Coronary artery (tissue), 2 donors: ENCODE data around the gene CFD.

Experiments
- DNase-seq: peaks from one replicate; pipeline ENCODE4 v3.0.0-alpha.2; 2017; ENCODE audit warnings: low spot score
- H3K27ac ChIP-seq, 2 donors: fragments of 200-600 bp; sonication (generic); one replicate each; pipeline ENCODE4 v1.5.1; 2016 to 2019
- H3K4me3 ChIP-seq: fragments of 200-600 bp; sonication (generic); 2 replicates; pipeline ENCODE4 v1.5.1; 2016; ENCODE audit warnings: mild to moderate bottlenecking, moderate library complexity
- TF ChIP-seq, protein P1 (sequence below): fragments of 200-600 bp; sonication (generic); IDR thresholded peaks from one replicate; pipeline ENCODE4 v1.5.1; 2019; ENCODE audit warnings: antibody characterized with exemption

CFD gene

DNA sequence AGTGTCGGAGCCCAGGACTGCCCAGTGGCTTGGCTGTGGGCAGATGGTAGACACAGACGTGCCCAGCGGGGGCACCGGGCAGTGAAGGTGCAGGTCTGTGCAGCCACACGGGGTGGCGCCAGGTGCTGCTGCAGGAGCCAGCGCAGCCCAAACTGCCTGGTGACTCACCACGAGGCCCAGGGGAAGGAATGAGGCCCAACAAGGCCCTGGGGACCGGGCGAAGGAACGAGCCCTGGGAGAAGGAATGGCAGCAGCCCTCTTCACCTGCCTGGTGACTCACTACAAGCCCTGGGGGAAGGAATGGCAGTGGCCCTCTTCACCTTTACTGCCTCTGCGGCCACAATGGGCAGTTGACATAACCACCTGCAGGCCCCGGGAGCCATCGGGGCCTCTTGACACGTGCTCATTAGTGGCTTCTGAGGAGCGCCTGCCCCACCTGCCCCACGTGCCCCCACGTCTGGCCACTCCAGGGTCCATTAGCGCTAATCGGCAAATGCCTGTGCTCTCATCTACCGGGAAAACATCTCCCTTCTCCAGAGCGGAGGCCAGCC lies 24.3 kb downstream of the CFD start:
- Histone ChIP-seq H3K27ac (no peak overlapping the region), H3K4me3 (no peak overlapping the region)
- TF ChIP-seq, protein P1, sequence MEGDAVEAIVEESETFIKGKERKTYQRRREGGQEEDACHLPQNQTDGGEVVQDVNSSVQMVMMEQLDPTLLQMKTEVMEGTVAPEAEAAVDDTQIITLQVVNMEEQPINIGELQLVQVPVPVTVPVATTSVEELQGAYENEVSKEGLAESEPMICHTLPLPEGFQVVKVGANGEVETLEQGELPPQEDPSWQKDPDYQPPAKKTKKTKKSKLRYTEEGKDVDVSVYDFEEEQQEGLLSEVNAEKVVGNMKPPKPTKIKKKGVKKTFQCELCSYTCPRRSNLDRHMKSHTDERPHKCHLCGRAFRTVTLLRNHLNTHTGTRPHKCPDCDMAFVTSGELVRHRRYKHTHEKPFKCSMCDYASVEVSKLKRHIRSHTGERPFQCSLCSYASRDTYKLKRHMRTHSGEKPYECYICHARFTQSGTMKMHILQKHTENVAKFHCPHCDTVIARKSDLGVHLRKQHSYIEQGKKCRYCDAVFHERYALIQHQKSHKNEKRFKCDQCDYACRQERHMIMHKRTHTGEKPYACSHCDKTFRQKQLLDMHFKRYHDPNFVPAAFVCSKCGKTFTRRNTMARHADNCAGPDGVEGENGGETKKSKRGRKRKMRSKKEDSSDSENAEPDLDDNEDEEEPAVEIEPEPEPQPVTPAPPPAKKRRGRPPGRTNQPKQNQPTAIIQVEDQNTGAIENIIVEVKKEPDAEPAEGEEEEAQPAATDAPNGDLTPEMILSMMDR = no peak
- DNase-seq = no peak

DNA sequence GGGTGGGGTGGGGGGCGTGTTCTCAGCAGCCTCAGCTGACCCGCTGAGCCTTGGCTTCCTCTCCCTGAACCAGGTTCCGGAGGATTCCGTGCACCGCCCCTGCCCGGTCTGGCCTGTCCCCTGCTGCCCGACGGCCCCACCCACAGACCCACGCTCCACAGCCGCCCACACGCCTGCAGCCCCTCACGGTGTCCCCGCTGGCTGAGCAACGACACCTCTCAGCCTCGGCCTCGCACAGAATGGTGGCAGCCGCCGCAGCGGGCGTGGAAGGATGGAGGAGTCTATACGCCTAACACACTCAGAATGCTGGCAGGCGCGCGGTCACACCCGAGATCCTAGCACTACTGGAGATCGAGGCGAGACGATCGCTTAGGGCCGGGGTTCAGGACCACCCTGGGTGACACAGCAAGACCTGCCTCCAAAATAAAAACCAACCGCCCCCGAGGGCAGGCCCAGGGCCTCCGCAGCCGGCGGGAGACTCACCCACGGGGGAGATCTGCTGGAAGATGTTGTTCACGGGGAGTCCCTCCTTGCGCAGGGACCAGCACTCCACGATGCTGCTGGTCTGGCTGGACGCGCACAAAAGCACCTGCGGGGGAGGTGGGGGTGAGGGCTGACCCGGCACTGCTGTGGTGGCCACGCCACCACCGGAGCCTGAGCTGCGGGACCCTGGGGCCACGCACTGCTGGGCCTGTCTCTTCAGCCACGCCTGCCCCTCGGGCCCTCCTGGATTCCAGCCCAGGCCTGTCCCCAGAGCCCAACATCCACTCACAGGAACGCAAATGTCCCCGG lies 25.2 kb downstream of the CFD start:
- no peak overlapping the region for H3K4me3 ChIP-seq
- no peak for DNase-seq
- H3K27ac ChIP-seq = no peak overlapping the region
- TF ChIP-seq, protein P1 = no peak

DNA sequence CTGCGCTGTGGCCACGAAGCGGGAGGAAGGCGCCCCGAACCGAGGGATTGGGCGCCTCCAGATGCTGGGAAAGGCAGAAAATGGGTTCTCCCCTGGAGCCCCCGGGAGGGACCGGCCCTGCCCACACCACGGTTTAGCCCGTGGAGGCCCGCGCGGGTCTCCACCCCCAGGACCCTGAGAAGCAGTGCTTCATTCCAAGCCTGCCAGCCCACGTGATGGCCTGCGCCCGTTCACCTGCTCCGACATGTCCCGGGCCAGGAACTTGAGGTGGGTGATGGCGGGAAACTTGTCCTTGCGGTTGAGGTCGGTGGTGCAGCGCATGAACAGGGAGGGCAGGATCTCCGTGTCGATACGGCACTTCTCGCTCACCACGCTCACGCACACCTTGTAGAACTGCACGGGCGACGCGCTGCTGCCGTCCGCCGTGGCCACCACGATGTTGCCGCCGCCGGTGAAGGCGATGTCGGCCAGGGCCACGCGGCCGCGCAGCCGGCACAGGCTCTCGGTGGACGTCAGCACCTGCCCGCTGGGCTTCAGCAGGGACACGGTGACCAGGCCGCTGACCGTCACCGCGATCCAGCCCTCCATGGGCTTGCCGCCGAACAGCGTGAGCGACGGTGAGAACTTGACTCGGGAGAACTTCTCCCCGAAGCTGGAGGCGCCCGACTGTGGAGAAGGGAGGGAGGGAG lies 26.2 kb downstream of the CFD start:
- no peak for DNase-seq
- TF ChIP-seq, protein P1 = no peak
- Histone ChIP-seq H3K4me3 (no peak overlapping the region), H3K27ac (no peak overlapping the region)

DNA sequence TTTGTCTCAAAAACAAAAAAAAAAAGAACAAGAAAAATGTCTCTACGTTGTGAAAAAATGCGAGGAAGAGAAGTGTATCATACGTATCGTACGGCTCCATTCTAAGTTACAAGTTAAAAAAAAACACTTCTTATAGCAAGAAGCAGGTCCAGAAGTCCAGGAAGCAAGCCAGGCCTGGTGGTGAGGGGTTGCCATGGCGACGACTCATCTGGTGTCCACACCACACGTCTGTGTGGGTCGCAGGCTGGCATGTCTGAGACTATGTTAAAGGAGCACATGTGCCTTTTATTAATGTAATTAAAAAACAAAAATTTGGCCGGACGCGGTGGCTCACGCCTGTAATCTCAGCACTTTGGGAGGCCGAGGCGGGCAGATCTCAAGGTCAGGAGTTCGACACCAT lies 27.6 kb downstream of the CFD start:
- H3K4me3 ChIP-seq = no peak overlapping the region
- no peak overlapping the region for H3K27ac ChIP-seq
- no peak for DNase-seq
- TF ChIP-seq, protein P1 = no peak

DNA sequence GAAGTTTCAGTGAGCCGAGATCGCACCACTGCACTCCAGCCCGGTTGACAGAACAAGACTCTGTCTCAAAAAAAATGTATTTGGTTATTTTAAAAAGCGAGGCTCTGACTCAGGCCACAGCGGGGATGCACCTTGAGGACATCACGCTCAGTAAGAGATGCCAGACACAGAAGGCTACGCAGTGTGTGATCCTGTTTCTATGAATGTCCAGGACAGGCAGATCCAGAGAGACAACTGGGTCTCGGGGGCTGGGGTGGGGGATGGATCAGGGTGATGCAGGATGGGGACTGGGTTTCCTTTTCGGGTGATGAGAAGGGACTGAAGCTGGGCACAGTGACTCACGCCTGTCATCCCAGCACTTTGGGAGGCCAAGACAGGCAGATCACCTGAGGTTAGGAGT lies 28.1 kb downstream of the CFD start:
- TF ChIP-seq, protein P1 = no peak
- no peak for DNase-seq
- H3K27ac ChIP-seq = no peak overlapping the region
- no peak overlapping the region for H3K4me3 ChIP-seq

DNA sequence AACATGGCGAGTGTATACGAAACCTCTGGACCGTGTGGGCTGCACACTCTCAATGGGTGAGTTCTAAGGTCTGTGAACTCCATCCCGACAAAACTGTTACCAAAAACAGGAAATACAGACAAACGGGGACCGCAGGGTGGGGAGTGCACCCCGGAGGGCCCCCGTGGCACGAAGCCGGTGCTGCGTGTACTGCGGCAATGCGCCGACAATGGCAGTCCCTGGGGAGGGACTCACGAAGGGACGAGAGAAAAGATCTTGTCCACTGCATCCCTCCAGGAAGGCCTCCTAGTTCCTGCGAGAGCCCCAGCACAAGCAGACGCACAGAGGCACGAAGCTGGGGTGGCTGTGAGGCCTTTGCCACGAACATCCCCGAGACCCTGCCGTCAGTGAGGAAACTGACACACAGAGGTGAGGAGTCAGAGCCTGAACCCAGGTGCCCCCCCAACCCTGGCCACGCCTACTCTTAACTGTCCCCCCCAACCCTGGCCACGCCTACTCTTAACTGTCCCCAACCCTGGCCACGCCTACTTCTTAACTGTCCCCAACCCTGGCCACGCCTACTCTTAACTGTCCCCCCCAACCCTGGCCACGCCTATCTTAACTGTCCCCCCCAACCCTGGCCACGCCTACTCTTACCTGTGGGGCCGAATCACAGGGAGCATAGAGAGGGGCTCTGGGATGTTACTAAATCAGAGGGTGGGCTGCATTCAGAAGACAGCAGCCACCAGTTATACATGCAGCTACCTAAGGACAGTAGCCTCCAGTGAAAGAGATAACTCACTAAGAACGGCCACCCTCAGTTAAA lies 29.3 kb downstream of the CFD start:
- Histone ChIP-seq H3K27ac (no peak overlapping the region), H3K4me3 (no peak overlapping the region)
- DNase-seq = no peak
- TF ChIP-seq, protein P1 = no peak
